Neural progenitor cell (in vitro differentiated cells): ENCODE measurements around the gene CEACAM7.

Experiments
- CTCF ChIP-seq: fragments of 200-600 bp; sonication (generic); IDR thresholded peaks from 2 replicates; pipeline ENCODE4 v1.5.1; 2017; ENCODE audit warnings: antibody characterized with exemption, mild to moderate bottlenecking
- EZH2 ChIP-seq: fragments of 200-600 bp; sonication (generic); IDR thresholded peaks from 2 replicates; pipeline ENCODE4 v1.6.1; 2017; ENCODE audit warnings: antibody characterized with exemption, mild to moderate bottlenecking, moderate library complexity
- EZH2phosphoT487 ChIP-seq: fragments of 200-600 bp; sonication (generic); IDR thresholded peaks from 2 replicates; pipeline ENCODE4 v1.6.1; 2017; ENCODE audit warnings: antibody characterized with exemption

GRCh38 chr19:41697198-41697855 lies 9.3 kb upstream of the CEACAM7 start:
- TF ChIP-seq CTCF (no peak), EZH2phosphoT487 (no peak), EZH2 (no peak)
